H1 (cell line): ENCODE results near the gene TBX3. TPM values are rescaled to one million over a fixed set of nuclear protein-coding genes. Genes with fewer than 3 reads are reported as not detected.

ENCODE experiments used
- CTCF ChIA-PET: fragments of 300-600 bp; sonication (Branson Sonifier 250); formaldehyde crosslinking; loops from one replicate; lab custom pipeline; 2021; ENCODE audit not compliant: partially characterized antibody; lab: Charles Lee
- POLR2A ChIA-PET: fragments of 300-600 bp; sonication (Branson Sonifier 250); formaldehyde crosslinking; loops from one replicate; lab custom pipeline; 2021; ENCODE audit warnings: inconsistent platforms; ENCODE audit not compliant: partially characterized antibody; lab: Charles Lee
- DNase-seq, 2 experiments: peaks; one replicate each; pipeline versions ENCODE4 v3.0.0 to v3.0.0-alpha.2; 2010 to 2022; ENCODE audit warnings: low spot score in 2 of 2, low read depth in 1 of 2, mixed read lengths in 1 of 2
- FAIRE-seq: peaks from 2 replicates; lab custom pipeline; 2011; peaks lifted over from hg19 to GRCh38; lab: Jason Lieb, UNC
- H2AFZ ChIP-seq: 2 replicates; pipeline ENCODE4 v1.8.1; 2012; ENCODE audit warnings: low read length, inconsistent platforms
- H2AK5ac ChIP-seq: 2 replicates; pipeline ENCODE4 v1.6.1; 2013; ENCODE audit warnings: low read depth, low read length
- H2BK120ac ChIP-seq: replicated peaks from 2 replicates; pipeline ENCODE3; 2013; ENCODE audit warnings: low read depth, low read length, inconsistent platforms
- H2BK12ac ChIP-seq: 2 replicates; pipeline ENCODE4 v1.6.1; 2013; ENCODE audit warnings: low read depth, low read length
- H2BK15ac ChIP-seq: 2 replicates; pipeline ENCODE4 v1.6.1; 2013; ENCODE audit warnings: low read length
- H2BK20ac ChIP-seq: 2 replicates; pipeline ENCODE4 v1.6.1; 2013; ENCODE audit warnings: low read length
- H2BK5ac ChIP-seq: 2 replicates; pipeline ENCODE4 v1.6.1; 2013; ENCODE audit warnings: low read depth, low read length
- H3K14ac ChIP-seq: 2 replicates; pipeline ENCODE4 v1.6.1; 2013; ENCODE audit warnings: inconsistent platforms; ENCODE audit not compliant: insufficient read length
- H3K18ac ChIP-seq: 2 replicates; pipeline ENCODE4 v1.6.1; 2013; ENCODE audit warnings: low read length; ENCODE audit errors: extremely low read depth
- H3K23ac ChIP-seq: 2 replicates; pipeline ENCODE4 v1.6.1; 2013; ENCODE audit warnings: inconsistent platforms; ENCODE audit not compliant: insufficient read length
- H3K23me2 ChIP-seq: 2 replicates; pipeline ENCODE4 v1.6.1; 2013; ENCODE audit warnings: low read depth, low read length
- H3K27ac ChIP-seq: 2 replicates; pipeline ENCODE4 v1.6.1; 2011; ENCODE audit warnings: low read depth, low read length, inconsistent platforms
- H3K27me3 ChIP-seq, 4 experiments: replicated peaks in 1 of 4; 1 replicate in 1 of 4; 2 replicates in 3 of 4; pipeline versions ENCODE4 v1.6.1 to v1.8.1; 2011 to 2013; ENCODE audit warnings: low read length in 3 of 4, mild to moderate bottlenecking in 3 of 4, inconsistent platforms in 2 of 4, mixed read lengths in 2 of 4, moderate library complexity in 1 of 4; ENCODE audit not compliant: control insufficient read depth in 3 of 4, insufficient read depth in 3 of 4; ENCODE audit errors: extremely low read depth in 1 of 4
- H3K36me3 ChIP-seq, 4 experiments: 2 replicates each; pipeline versions ENCODE4 v1.6.1 to v1.8.1; 2011 to 2013; ENCODE audit warnings: mild to moderate bottlenecking in 4 of 4, low read length in 3 of 4, moderate library complexity in 2 of 4, control low read depth in 1 of 4, inconsistent platforms in 1 of 4; ENCODE audit not compliant: insufficient read depth in 4 of 4, control insufficient read depth in 2 of 4
- H3K4ac ChIP-seq: replicated peaks from 2 replicates; pipeline ENCODE3; 2013; ENCODE audit warnings: low read length, low read depth, mixed read lengths, inconsistent platforms; ENCODE audit not compliant: insufficient read length
- H3K4me1 ChIP-seq, 4 experiments: replicated peaks in 1 of 4; 1 replicate in 1 of 4; 2 replicates in 3 of 4; pipeline versions ENCODE4 v1.6.1 to v1.8.1; 2011 to 2013; ENCODE audit warnings: low read length in 3 of 4, inconsistent platforms in 2 of 4, mixed read lengths in 1 of 4; ENCODE audit not compliant: insufficient read depth in 4 of 4, control insufficient read depth in 3 of 4
- H3K4me2 ChIP-seq, 2 experiments: 2 replicates each; pipeline versions ENCODE4 v1.6.1 to v1.8.1; 2011 to 2013; ENCODE audit warnings: low read depth in 2 of 2, low read length in 2 of 2, control low read depth in 1 of 2, inconsistent platforms in 1 of 2, mild to moderate bottlenecking in 1 of 2; ENCODE audit not compliant: insufficient read depth in 1 of 2
- H3K4me3 ChIP-seq, 4 experiments: fragments of 200-600, 300-600 bp in 1 of 4; sonication (generic), shearing (Covaris generic), sonication (Bioruptor Twin) in 1 of 4; 2 replicates each; pipeline versions ENCODE4 v1.5.1 to v1.8.1; 2011 to 2016; ENCODE audit warnings: low read length in 4 of 4, low read depth in 3 of 4, control low read depth in 2 of 4, inconsistent platforms in 2 of 4, mild to moderate bottlenecking in 2 of 4, mixed read lengths in 1 of 4, moderate library complexity in 1 of 4; ENCODE audit not compliant: insufficient read depth in 2 of 4; ENCODE audit errors: extremely low read depth in 1 of 4
- H3K56ac ChIP-seq: replicated peaks from 2 replicates; pipeline ENCODE3; 2013; ENCODE audit warnings: low read depth, mild to moderate bottlenecking, mixed read lengths, low read length, inconsistent platforms; ENCODE audit not compliant: insufficient read length
- H3K79me1 ChIP-seq: 2 replicates; pipeline ENCODE4 v1.6.1; 2013; ENCODE audit warnings: low read depth, low read length, control low read depth
- H3K79me2 ChIP-seq, 2 experiments: 2 replicates each; pipeline versions ENCODE4 v1.6.1 to v1.8.1; 2012 to 2013; ENCODE audit warnings: low read length in 2 of 2, mild to moderate bottlenecking in 2 of 2, inconsistent platforms in 1 of 2; ENCODE audit not compliant: insufficient read depth in 2 of 2, control insufficient read depth in 1 of 2
- H3K9ac ChIP-seq, 4 experiments: replicated peaks in 1 of 4; 1 replicate in 1 of 4; 2 replicates in 3 of 4; pipeline versions ENCODE4 v1.6.1 to v1.8.1; 2011 to 2013; ENCODE audit warnings: low read depth in 3 of 4, low read length in 3 of 4, control low read depth in 2 of 4, mild to moderate bottlenecking in 2 of 4, moderate library complexity in 2 of 4, inconsistent platforms in 1 of 4; ENCODE audit errors: extremely low read depth in 1 of 4
- H3K9me3 ChIP-seq, 2 experiments: 2 replicates each; pipeline versions ENCODE4 v1.6.1 to v1.8.1; 2012 to 2013; ENCODE audit warnings: mild to moderate bottlenecking in 2 of 2, moderate library complexity in 2 of 2, control low read depth in 1 of 2, inconsistent platforms in 1 of 2, low read depth in 1 of 2, low read length in 1 of 2, mixed read lengths in 1 of 2; ENCODE audit not compliant: insufficient read depth in 2 of 2
- H4K20me1 ChIP-seq, 2 experiments: replicated peaks in 1 of 2; 2 replicates each; pipeline versions ENCODE3 to v1.8.1; 2011 to 2013; ENCODE audit warnings: inconsistent platforms in 2 of 2, low read length in 2 of 2, mild to moderate bottlenecking in 1 of 2; ENCODE audit not compliant: insufficient read depth in 2 of 2, control insufficient read depth in 1 of 2
- H4K5ac ChIP-seq: 2 replicates; pipeline ENCODE4 v1.6.1; 2013; ENCODE audit warnings: low read length, low read depth, mixed read lengths, inconsistent platforms; ENCODE audit not compliant: insufficient read length
- H4K8ac ChIP-seq: 2 replicates; pipeline ENCODE4 v1.8.0; 2013; ENCODE audit warnings: mild to moderate bottlenecking, moderate library complexity, low read length, inconsistent platforms; ENCODE audit not compliant: insufficient read depth; ENCODE audit errors: extremely low read depth
- H4K91ac ChIP-seq: replicated peaks from 2 replicates; pipeline ENCODE3; 2013; ENCODE audit warnings: low read length, mixed read lengths, inconsistent platforms; ENCODE audit not compliant: insufficient read length
- CHD1 ChIP-seq: IDR thresholded peaks from 2 replicates; pipeline ENCODE4 v1.6.1; 2012; ENCODE audit warnings: low read depth, low read length, improper control_type of control experiment
- SP4 ChIP-seq: IDR thresholded peaks from 2 replicates; pipeline ENCODE4 v1.6.1; 2012; ENCODE audit warnings: low read length, inconsistent platforms
- TAF7 ChIP-seq: optimal IDR thresholded peaks from 2 replicates; pipeline ENCODE3; 2011; ENCODE audit warnings: low read depth, mild to moderate bottlenecking, inconsistent platforms, low read length, moderate library complexity, borderline replicate concordance
- TCF12 ChIP-seq: IDR thresholded peaks from 2 replicates; pipeline ENCODE4 v1.6.1; 2011; ENCODE audit warnings: low read depth, mild to moderate bottlenecking, low read length
- WGBS, 2 experiments: shearing (Covaris generic) in 1 of 2; methylation state at CpG; one replicate each; pipeline versions ENCODE4 v1.1.6 to v1.1.7; 2013 to 2015; ENCODE audit warnings: low lambda C conversion rate in 2 of 2, mixed read lengths in 2 of 2, inconsistent platforms in 1 of 2, low coverage in 1 of 2, missing lambda C conversion rate in 1 of 2; ENCODE audit not compliant: insufficient replicate concordance in 2 of 2, insufficient coverage in 1 of 2, insufficient read length in 1 of 2; ENCODE audit errors: extremely low coverage in 1 of 2, missing lambda C conversion rate in 1 of 2; 5-methylcytosine and 5-hydroxymethylcytosine counted together
- polyA plus RNA-seq, 7 experiments: library from polyadenylated mRNA; depleted of rRNA in 3 of 7; stranded (reverse) in 5 of 7; unstranded in 2 of 7; fragments of >200 nt in 5 of 7; fragments of 200-250 nt in 2 of 7; gene quantifications; 1 replicate in 5 of 7; 2 replicates in 1 of 7; 4 replicates in 1 of 7; pipeline versions ENCODE4 v1.2.1 to v1.2.3, GENCODE V29; 2011 to 2013; ENCODE audit warnings: missing spikeins in 2 of 7, mixed read lengths in 2 of 7
- total RNA-seq: library from RNA; stranded (reverse); fragmentation: NEBNext Ultra II Directional; extraction: Animal tissue kit (Norgen Biotek cat#: 25700); gene quantifications from 2 replicates; pipeline ENCODE4 v1.2.1, GENCODE V29; 2021

The TBX3 gene
- total and polyA plus RNA-seq, 2 of the 8 experiments (the other 6 are each of a cell fraction or from before 2014, with no cell fraction given), result 0.09 to 1.0 TPM

- FAIRE-seq, result no peak
- H3K4ac ChIP-seq, result no peak overlapping the region
- H2AK5ac ChIP-seq, result no peak overlapping the region
- no peak overlapping the region for H3K4me3 ChIP-seq
- no peak overlapping the region for H2BK15ac ChIP-seq
- no peak overlapping the region for H3K18ac ChIP-seq
- H4K91ac ChIP-seq, result no peak overlapping the region
- WGBS, 2 experiments, result 60% methylated on average over 7 of the region's 7 CpGs; no CpG with 5 or more reads in 1 of the 2 experiments
- no peaks in the 10 kb centered on the region for H3K27me3 ChIP-seq
- no peaks in the 10 kb centered on the region for H3K23me2 ChIP-seq
- no peak overlapping the region for H3K27ac ChIP-seq
- no peak overlapping the region for H3K14ac ChIP-seq
- no peak overlapping the region for H2AFZ ChIP-seq
- no peak overlapping the region; a peak in 1 of 7 replicates for H3K9ac ChIP-seq
- H2BK5ac ChIP-seq, result no peak overlapping the region
- H3K79me1 ChIP-seq, result no peaks in the 10 kb centered on the region
- H3K79me2 ChIP-seq, result no peaks in the 10 kb centered on the region
- no peak overlapping the region for H3K4me2 ChIP-seq
- no peaks in the 10 kb centered on the region for H4K20me1 ChIP-seq
- no peak overlapping the region for H2BK120ac ChIP-seq
- H2BK20ac ChIP-seq, result no peak overlapping the region
- POLR2A ChIA-PET, result interaction anchor here (0.7 kb wide), 1 partner anchor 19 kb away, joined by 3 read pairs; no protein-coding TSS in a partner anchor
- no peak overlapping the region for H4K8ac ChIP-seq
- no peak overlapping the region for H2BK12ac ChIP-seq
- no peak for DNase-seq
- no peaks in the 10 kb centered on the region for H3K36me3 ChIP-seq
- H3K4me1 ChIP-seq, result no peaks in the 10 kb centered on the region
- no peak overlapping the region for H3K23ac ChIP-seq
- no peak overlapping the region for H4K5ac ChIP-seq
- no peaks in the 10 kb centered on the region for H3K9me3 ChIP-seq
- CTCF ChIA-PET, result interaction anchor here (0.6 to 1.1 kb wide), 2 partner anchors 89 to 142 kb away, joined by 3 read pairs; no protein-coding TSS in a partner anchor
- H3K56ac ChIP-seq, result no peak overlapping the region
- TF ChIP-seq TCF12 (no peak), TAF7 (no peak), SP4 (no peak), CHD1 (no peak)
Measured at GRCh38 chr12:114726092-114726710, 42.2 kb upstream of the TBX3 start.
